HG02981 (cell line): ENCODE measurements around the gene CCDC197.

Source experiments
- ATAC-seq: cut with Tn5 transposase; IDR thresholded peaks from one replicate; pipeline ENCODE4 v1.9.1; 2021; ENCODE audit warnings: mild to moderate bottlenecking, moderate library complexity; ENCODE audit not compliant: unreplicated experiment

The CCDC197 gene

GRCh38 chr14:93998871-93999403 is 1.8 kb downstream of the CCDC197 start:
- no peak for ATAC-seq

GRCh38 chr14:93999573-93999972 is 2.5 kb downstream of the CCDC197 start:
- ATAC-seq: no peak

GRCh38 chr14:94000267-94000666 is 3.2 kb downstream of the CCDC197 start:
- no peak for ATAC-seq

GRCh38 chr14:94001016-94001415 is 3.9 kb downstream of the CCDC197 start:
- ATAC-seq: no peak

GRCh38 chr14:94001501-94002396 is 4.6 kb downstream of the CCDC197 start:
- peak; percentile 61 for ATAC-seq

- ATAC-seq: no peak
Observed at GRCh38 chr14:94003397-94003796, 6.3 kb downstream of the CCDC197 start.

- no peak for ATAC-seq
Observed at GRCh38 chr14:94004015-94004414, 6.9 kb downstream of the CCDC197 start.

GRCh38 chr14:94005324-94006073 is 8.4 kb downstream of the CCDC197 start:
- ATAC-seq: no peak

- ATAC-seq: no peak
Observed at GRCh38 chr14:94008234-94008633, 11.1 kb downstream of the CCDC197 start.

- ATAC-seq: peak; percentile 61
Observed at GRCh38 chr14:94009767-94010166, 12.7 kb downstream of the CCDC197 start.

GRCh38 chr14:94010625-94011024 is 13.5 kb downstream of the CCDC197 start:
- no peak for ATAC-seq

- no peak for ATAC-seq
Observed at GRCh38 chr14:94011795-94012194, 14.7 kb downstream of the CCDC197 start.

- ATAC-seq: no peak
Observed at GRCh38 chr14:94014382-94014781, 17.3 kb downstream of the CCDC197 start.

GRCh38 chr14:94015223-94015622 is 18.1 kb downstream of the CCDC197 start:
- no peak for ATAC-seq

- ATAC-seq: no peak
Observed at GRCh38 chr14:94016446-94016976, 19.4 kb downstream of the CCDC197 start.

- no peak for ATAC-seq
Observed at GRCh38 chr14:94018308-94018707, 21.2 kb downstream of the CCDC197 start.

GRCh38 chr14:94019329-94019728 is 22.2 kb downstream of the CCDC197 start:
- ATAC-seq: no peak

GRCh38 chr14:94020267-94020666 is 23.2 kb downstream of the CCDC197 start:
- no peak for ATAC-seq

- ATAC-seq: no peak
Observed at GRCh38 chr14:94021001-94021400, 23.9 kb downstream of the CCDC197 start.

- no peak for ATAC-seq
Observed at GRCh38 chr14:94021416-94022157, 24.5 kb downstream of the CCDC197 start.
